ENCODE data around the gene LRRC4B.

The LRRC4B gene

DNA sequence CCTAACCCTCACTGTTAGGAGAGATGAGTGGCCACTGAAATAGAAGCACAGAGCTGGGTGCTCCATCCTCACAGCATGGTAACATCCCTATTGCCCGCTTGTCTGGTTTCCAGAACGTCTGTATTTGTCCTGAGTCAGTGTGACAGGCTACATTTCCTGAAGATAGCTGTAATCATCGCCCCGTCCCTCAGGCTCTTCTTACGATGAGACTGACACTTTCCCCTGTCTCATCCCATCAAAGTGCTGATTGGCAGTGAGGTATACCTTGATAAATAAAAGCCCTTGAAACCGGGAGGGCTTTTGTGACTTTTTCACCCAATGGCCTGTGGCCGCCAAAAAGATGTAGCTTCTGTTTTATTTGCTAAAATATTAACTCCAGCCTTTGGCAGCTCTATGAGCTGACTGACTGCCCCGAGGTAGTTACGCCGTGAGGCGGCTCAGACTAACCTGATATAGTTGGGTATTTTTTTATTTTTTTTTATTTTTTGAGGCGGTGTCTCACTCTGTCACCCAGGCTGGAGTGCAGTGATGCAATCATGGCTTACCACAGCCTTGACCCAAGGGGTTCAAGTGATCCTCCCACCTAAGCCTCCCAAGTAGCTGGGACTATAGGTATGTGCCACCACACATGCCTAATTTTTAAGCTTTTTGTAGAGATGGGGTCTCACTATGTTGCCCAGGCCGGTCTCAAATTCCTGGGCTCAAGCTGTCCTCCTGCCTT lies 5.7 kb upstream of the LRRC4B start:
- DNase-seq: no peak

DNA sequence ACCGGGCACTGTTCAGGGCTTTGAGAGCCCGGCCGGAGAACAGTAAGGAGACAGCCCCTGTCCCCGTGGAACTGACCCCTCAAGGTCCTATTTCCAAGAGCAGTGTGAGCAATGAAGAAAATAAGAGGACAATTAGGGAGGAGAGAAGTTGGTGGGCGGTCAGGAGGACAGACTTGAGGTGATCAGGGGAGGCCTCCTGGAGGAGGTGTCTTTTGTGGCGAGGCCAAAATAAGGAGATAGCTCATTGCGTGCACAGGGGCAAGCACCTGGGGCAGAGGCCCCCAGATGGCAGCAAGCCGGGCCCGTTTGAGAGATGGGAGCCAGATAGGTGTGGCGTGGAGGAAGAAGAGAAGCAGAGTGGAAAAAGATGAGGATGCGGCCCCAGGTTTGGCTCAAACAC lies 2.8 kb upstream of the LRRC4B start:
- DNase-seq: no peak

DNA sequence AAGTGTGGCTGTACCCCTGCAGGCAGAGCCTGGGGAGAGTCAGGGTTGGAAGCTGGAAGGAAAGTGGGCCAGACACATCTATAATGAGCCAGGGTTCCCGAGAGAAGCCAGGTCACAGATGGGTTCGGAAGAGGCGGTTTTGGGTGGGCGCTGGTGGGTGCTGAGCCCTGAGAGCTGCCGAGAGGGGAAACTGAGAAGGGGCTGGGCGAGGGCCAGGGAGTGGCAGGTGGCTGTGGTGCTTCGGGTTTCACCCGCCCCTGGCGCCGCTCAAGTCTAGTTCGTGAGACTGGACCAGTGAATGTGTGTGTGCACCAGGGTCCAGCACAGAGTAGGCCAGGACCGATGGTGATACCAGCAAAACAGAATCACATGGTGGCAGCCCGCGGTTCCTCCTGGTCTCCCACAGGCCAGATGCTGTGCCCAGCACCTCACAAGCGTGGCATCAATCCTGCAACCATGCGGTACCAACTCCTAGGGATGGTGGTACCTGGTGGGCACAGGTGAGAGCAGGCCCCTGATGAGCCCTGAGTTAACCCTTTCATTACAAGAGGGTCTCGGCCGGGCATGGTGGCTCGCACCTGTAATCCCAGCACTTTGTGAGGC lies 1.8 kb upstream of the LRRC4B start:
- no peak for DNase-seq

DNA sequence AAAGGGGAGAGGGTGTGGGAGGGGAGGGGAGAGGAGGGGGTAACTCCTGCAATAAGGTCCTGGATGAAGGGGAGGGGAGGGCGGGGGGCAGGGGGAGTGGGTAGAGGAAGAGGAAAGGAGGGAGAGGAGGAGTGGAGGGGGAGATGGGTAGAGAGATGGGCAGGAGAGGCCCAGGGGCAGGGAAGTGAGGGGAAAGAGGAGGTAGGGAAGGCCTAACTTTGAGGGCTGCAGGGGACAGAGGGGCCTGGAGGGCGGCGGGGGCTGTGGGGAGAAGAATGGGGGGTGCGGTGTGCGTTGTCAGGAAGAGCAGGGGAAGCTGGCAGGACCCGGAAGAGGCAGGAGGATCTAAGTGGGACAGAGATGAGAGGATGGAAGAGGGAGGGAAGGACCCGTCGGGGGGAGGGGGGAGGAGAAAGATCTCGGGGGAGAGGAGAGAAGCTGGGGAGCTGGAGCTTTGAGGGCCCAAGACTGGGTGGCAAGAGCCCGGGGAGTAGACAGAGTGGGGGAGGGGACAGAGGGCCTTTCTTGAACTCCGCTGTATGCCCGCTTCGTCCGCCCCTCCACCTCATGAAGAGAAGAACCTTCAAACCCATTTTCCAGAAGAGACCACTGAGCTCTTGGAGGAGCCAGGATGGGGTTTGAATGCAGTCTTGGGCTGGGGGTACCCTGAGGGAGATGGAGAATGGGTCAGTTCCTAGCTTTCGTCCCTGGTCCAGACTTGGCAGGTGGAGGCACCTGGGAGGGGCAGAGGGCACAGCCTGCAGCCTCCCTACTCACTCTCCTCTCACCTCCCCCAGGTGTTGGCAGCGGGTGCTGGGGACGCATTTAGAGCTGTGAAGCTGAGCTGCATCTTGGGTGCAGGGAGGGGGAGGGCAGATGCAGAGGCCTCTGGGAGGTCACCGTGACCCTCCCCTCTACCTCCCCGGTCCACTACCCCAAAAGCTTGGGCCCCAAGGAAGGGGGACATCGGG lies 778 bp upstream of the LRRC4B start:
- no peak for DNase-seq

DNA sequence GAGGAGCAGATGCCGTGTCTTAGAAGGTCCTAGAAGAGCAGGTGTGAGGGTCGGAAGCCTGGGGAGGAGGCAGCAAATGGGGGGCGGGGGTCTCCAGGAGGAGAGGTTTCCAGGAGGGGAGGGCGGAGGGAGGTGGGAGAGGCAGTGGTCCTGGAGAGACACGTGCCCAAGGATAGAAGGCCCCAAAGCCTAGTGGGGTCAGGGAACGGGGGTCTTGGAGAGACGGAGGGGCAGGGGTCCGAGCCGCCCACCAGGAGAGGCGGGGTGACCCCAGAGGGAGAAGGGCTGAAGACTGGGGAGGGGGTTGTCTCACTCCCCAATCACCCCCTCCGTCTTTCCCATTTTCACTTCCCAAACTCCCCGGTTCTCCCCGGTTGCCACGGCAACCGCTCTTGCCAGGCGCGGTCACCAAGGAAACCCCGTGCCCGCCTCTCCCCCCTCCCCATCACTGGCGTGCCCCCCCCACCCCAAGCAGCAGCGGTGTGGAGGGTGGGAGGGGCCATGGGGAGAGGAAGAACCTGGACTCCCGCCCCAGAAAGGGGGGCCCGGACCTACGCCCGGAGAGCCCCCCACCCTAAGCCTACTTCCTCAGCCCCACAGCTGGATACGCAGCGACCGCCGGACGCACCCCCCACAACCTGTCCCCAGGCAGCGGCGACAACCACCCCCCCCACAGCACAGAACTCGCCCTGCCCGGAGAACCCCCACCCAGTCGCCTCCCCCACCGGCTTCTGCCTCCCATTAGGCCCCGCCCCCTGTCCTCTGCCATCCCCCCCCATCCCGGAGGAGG lies 988 bp downstream of the LRRC4B start:
- DNase-seq: peak in 42 of 56 donors; percentile 7 to 80 (median 48)

DNA sequence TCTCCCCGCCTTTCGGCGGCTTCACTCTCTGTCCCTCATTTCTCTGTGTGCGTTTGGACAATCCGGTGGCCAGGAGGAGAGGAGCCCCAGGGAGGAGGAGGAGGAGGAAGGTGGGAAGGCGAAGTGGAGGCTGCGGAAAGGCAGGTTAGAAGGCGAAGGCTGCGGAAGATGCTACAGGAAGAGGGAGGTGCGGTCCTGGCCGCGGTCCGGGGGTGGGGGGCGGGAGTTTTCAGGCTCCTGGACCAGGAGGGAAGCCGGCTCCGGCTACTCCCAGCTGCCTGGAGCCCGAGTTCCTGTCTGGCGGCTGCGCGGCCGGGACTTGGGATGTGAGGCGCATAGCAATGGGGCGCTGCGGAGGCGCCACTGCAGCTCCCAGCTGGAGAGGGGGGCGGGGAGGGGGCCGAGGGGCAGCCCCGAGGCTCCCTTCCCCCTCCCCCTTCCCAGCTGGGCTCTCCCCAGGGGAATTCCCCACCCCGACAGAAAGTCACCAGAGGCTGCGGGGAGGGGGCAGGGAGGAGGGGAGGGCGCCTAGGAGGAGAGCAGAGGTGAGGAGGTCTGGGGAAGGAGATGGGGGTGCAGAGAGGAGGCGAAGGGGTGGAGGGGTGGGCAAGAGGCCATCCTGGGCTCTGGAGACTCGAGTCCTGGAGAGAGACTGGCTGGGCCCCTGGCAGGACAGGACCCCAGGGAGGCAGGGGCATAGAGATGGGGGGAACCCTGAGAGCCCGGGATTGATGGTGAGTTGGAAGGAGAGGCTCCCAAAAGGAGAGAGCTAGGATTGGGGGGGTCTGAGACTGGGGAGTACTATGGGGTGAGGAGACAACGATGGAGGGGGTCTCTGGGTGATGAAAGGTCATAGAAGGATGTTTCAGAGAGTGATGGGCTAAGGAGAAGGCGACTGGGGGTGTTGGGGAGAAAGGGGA lies 2.0 kb downstream of the LRRC4B start:
- DNase-seq: peak in 47 of 56 donors; percentile 11 to 85 (median 57)

DNA sequence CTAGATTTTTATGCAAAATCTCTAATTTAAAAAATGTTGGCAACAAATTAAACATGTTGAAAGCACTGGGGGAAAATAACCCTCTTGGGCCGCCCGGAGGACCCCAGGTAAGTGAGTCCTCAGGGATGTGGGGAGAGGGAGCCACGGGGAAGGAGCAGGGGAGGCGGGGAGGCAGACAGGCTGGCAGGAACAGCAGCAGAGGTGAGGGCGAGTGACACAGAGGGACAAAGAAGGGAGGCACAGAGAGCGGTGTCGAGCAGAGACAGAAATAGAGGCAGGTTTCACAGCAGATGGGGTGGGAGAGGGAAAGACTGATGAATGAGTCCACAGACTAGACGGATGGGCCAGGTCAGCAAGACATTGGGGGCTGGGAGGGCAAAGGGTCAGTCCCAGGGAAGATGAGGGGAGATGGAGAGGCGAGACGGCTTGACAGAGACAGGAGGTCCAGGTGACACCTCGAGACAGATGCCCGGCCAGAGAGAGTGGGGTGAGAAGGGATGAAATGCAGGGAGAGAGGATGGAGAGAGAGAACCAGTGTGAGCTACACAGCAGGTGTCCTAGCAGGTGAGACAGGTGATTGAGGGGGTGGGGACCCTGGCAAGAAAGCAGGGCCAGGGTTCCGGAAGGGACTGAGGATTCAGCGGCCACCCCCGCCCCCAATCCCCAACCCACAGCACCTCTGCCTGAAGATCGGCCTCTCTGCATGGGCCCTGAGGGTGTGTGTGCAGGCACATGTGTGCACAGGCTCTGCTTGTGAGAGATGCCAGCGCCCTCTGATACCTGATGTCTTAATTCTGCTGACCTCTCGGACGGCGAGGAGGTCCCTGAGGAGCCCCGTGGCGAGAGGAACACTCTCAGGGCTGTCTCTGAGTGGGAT lies 3.8 kb downstream of the LRRC4B start:
- no peak for DNase-seq

DNA sequence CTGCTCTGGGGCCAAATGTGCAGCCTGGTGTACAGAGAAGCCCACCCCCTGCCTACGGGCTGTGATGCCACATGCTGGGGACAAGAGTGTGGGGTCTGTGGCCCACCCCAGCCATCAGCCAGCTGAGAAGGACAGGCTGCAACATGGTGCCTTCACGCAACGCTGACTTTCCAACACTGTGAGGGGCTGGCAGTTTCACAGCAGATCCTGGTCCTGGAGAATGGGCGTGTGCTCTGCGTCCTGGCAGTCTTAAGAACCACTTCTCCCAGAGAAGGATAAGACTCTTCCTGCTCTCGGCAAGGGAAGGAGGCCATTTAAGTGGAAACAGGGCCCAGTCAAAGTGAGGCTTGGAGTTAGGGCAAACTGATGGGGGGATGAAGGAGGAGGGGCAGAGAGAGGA lies 4.6 kb downstream of the LRRC4B start:
- DNase-seq: no peak

DNA sequence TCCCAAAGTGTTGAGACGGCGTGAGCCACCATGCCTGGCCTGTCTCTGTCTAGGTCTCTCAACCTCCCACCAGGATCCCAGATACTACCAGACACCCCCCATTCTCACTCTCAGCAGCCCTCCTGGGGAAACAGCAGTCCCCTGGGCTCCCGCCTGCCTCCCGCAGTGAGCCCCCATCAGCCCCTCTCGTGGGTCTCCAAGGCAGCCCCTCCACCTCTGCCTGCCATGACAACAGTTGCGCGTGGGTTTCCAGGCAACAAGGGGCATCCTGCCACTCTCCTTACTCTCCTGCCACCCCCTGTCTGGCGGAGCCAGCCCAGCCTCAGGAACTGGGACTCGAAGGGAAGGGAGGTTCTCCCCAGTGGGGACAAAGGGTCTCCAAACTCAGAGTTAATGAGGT lies 5.2 kb downstream of the LRRC4B start:
- no peak for DNase-seq

DNA sequence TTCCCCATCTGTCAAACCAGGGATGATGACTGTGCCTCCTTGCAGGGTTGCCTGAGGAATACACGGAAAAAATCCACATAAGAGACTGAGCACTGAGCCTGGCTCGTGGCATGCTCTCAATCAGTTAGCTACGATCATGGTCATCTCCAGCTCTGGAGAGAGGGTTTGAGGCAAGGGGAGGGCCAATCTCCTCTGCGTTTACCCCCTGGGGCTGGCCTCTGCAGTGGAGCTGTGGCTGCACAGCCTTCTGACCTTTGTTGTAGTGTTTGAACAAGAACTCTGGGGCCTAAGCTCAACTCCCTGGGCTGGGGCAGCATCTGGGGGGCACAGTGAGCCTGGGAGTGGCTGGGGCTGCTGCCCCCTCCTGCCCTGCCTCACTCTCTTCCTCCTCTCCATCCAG lies 5.9 kb downstream of the LRRC4B start:
- no peak for DNase-seq

DNA sequence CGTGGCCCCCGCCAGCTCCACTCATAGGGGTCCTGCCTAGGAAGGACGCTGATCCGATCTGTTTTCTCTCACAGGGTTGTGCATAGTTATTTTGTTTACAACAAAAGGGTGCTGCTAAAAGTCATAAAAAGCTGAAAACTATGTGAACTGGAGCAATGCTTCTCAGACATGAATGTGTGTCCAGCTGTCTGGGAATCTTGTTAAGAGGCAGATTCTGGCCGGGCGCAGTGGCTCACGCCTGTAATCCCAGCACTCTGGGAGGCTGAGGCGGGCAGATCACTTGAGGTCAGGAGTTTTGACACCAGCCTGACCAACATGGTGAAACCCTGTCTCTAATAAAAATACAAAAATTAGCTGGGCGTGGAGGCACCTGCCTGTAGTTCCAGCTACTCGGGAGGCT lies 8.6 kb downstream of the LRRC4B start:
- no peak for DNase-seq

DNA sequence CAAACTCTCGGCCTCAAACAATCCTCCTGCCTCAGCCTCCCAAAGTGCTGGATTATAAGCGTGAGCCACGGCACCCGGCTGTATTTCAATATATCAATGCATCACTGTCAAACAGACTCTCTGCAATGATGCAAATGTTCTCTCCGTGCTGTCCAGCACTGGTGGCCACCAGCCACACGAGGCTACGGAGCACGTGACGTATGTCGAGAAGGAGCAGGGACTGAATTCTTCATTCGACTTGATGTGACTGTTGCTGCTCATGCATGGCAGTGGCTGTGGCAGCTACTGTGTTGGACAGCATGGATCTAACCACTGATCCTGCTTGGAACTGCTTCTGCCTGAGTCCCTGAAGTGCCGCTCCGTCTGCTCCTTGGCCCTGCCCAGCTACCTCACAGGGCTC lies 9.8 kb downstream of the LRRC4B start:
- DNase-seq: no peak

DNA sequence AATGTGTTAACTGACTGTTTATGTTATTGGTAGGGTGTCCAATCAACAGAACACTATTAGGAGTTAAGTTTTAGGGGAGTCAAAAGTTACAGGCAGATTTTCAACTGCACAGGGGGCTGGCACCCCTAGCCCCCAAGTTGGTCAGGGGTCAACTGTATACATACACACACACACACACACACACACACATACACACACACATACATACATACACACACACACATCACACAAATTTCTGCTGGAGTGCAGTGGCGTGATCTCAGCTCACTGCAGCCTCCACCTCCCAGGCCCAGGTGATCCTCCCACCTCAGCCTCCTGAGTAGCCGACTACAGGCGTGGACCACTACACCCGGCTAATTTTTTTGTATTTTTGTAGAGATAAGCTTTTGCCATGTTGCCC lies 10.2 kb downstream of the LRRC4B start:
- DNase-seq: no peak

DNA sequence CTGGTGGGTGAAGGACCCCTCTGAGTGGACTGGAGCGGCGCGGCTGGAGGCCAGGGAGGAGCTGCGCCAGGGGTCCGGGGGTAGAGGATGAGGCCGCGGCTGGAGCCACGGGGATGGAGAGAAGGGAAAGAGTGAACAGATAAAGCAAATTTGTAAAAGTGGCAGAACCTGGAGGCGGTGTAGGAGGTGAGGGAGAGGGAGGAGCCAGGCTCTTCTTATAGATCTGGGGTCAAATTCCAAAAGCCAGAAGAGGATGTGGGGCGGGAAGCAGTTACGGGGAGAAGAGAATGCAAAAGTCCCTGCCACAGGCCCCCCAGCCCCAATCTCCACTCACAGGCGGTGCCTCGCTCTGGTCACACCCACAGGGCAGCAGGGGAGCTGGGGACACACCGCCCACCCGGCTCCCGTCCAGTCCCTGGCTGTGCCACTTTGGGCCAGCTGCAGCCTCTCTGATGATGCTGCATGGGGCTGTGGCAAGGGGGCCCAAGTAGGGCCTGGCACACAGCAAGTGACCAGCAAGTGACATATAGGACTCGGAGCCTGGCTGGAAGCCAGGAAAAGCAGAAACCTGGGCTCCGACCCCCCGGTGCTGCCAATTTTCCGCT lies 11.1 kb downstream of the LRRC4B start:
- no peak for DNase-seq

DNA sequence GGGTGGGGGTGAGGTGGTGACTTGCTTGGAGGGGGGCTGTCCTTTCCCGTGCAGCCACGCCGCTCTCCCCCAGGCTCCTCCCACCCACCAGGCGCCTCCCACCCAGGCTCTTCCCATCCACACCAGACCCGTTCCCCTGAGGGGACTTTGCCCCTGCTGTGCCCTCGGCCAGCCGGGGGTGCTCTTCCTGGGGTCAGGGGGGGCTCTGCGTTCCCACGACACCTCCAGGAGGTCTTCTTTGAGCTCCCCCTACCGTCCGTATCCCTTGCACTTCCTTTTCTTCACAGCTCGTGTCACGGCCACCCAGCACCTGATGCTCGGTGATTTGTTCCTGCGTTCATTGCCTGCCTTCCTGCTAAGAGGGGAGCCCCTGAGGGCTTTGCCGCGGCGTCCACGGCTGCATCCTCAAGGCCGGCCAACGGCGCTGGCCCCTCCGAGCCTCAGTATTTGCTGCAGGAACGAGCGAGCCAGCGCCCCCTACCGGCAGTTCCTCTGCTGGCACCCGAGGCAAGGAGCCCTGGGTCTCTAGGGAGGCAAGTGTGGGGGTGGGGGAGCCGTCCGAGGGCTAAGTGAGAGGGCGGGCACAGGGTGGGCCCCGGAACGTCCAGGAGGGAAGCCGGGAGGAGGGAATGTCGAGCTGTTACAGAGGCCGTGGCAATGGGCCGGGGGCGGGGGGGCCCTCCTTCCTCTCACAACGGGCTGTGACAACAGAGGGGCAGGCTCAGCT lies 11.8 kb downstream of the LRRC4B start:
- DNase-seq: peak in 52 of 56 donors; percentile 26 to 90 (median 68)

DNA sequence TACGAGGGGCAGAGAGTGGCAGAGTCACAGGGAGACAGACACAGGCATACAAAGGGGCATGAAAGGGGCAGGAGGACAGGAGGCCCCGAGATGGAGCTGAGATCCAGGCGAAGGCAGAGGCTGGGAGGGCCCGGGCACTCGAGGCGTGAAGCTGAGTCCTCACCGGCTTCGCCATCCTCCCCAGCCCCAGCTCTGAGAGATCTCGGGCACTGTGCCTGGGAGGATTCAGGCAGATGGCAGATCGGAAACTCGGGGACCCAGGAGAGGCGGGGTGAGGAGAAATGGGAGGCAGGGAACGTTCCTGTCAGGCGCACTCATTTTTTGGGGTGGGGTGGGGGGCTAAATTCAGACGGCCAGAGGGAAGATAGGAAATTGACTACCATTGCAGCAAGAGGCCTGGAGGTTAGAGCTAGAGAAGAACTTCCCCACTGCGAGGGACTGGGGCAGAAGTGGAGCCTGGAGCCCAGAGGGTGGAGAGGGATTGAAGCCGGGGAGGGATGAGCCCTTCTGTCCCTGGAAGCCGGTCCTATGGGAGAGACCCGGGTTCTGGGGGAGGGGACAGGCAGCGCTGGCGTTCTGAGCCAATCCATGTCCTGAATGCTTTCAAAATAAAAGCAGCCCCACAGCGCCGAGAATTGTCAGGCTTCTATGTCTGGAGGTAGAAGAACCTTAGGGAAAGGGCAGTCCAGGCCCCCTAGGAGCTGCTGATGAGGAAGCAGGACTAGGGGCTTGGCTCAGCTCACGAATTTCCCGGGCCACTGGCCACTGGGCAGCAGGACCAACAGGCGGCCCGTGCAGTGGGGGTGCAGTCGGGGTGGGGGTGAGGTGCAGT lies 12.6 kb downstream of the LRRC4B start:
- DNase-seq: peak in 7 of 56 donors; percentile 21 to 44 (median 26)

DNA sequence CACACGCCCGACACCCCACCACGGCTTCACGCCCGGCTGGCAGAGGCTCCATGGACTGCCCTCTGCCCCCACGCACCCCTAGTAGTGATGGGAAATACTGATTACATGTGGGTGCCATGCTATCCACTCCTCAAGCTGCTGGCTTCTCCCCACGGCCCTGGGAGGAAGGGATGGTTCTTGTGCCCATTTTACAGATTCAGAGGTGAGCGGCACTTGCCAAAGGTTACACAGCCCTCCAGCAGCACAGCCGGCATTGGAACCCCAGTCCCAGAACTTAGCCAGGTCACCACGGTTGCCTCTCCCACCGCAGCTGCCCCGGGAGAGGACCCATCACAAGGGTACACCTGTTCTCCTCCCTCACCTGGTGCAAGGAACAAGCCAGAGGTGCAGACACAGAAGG lies 13.2 kb downstream of the LRRC4B start:
- no peak for DNase-seq

Measured in nucleus accumbens (tissue), 56 donors.